HEK293 (cell line): ENCODE measurements around the gene SYTL3.
"Not testable (repeated sequence)": the region's sequence is repeated elsewhere in the genome, so short reads cannot be mapped to it uniquely, and the experiment has no call there.

Experiments
- CTCF ChIA-PET: fragments of 350-600 bp; formaldehyde crosslinking; extraction: SDS; loops from one replicate; lab custom pipeline; 2021; ENCODE audit warnings: antibody characterized with exemption; lab: Yijun Ruan, JAX
- POLR2A ChIA-PET: fragments of 300-600 bp; formaldehyde crosslinking; extraction: SDS; loops from one replicate; lab custom pipeline; 2020; ENCODE audit warnings: antibody characterized with exemption, inconsistent platforms; lab: Yijun Ruan, JAX
- H3K27ac ChIP-seq: fragments of 200-500 bp; sonication (Bioruptor generic); 2 replicates; pipeline ENCODE4 v1.5.1; 2014; ENCODE audit warnings: low read depth, low read length, control low read depth, inconsistent platforms; ENCODE audit errors: extremely low read depth
- H3K36me3 ChIP-seq, 2 experiments: fragments of 200-500 bp in 1 of 2; sonication (Bioruptor generic) in 1 of 2; 1 replicate in 1 of 2; 2 replicates in 1 of 2; pipeline ENCODE4 v1.5.1; 2014 to 2017; ENCODE audit warnings: inconsistent platforms in 2 of 2, low read length in 2 of 2; ENCODE audit not compliant: control insufficient read depth in 2 of 2, insufficient read depth in 1 of 2
- H3K4me1 ChIP-seq: fragments of 200-500 bp; sonication (Bioruptor generic); 2 replicates; pipeline ENCODE4 v1.5.1; 2014; ENCODE audit warnings: mild to moderate bottlenecking, low read length, inconsistent platforms; ENCODE audit not compliant: control insufficient read depth, insufficient read depth
- H3K4me3 ChIP-seq: 2 replicates; pipeline ENCODE4 v1.5.1; 2011; ENCODE audit warnings: low read depth, mild to moderate bottlenecking, control low read depth, low read length, moderate library complexity
- H3K9me3 ChIP-seq: fragments of 200-500 bp; sonication (Bioruptor generic); 2 replicates; pipeline ENCODE4 v1.5.1; 2014; ENCODE audit warnings: low read depth, low read length, inconsistent platforms; ENCODE audit not compliant: control insufficient read depth, insufficient read depth
- BCL11B ChIP-seq: fragments of 450-650 bp; formaldehyde crosslinking; IDR thresholded peaks from 2 replicates; pipeline ENCODE4 v1.5.1; 2016; ENCODE audit warnings: low read depth, missing biosample characterization, missing genetic modification characterization
- BCL6B ChIP-seq: fragments of 450-650 bp; formaldehyde crosslinking; IDR thresholded peaks from 2 replicates; pipeline ENCODE4 v1.5.1; 2017; ENCODE audit warnings: missing biosample characterization, missing genetic modification characterization
- EGR2 ChIP-seq: fragments of 450-650 bp; formaldehyde crosslinking; IDR thresholded peaks from 2 replicates; pipeline ENCODE4 v1.5.1; 2016; ENCODE audit warnings: low read depth, missing biosample characterization, missing genetic modification characterization
- KLF1 ChIP-seq: fragments of 450-650 bp; formaldehyde crosslinking; IDR thresholded peaks from 2 replicates; pipeline ENCODE4 v1.5.1; 2016; ENCODE audit warnings: missing biosample characterization, missing genetic modification characterization
- KLF7 ChIP-seq: fragments of 450-650 bp; formaldehyde crosslinking; IDR thresholded peaks from 2 replicates; pipeline ENCODE4 v1.5.1; 2016; ENCODE audit warnings: missing biosample characterization, missing genetic modification characterization, borderline replicate concordance
- MZF1 ChIP-seq: fragments of 450-650 bp; formaldehyde crosslinking; IDR thresholded peaks from 2 replicates; pipeline ENCODE4 v1.5.1; 2017; ENCODE audit warnings: missing biosample characterization, missing genetic modification characterization, borderline replicate concordance
- OVOL3 ChIP-seq: fragments of 450-650 bp; formaldehyde crosslinking; IDR thresholded peaks from 2 replicates; pipeline ENCODE4 v1.5.1; 2016; ENCODE audit warnings: missing biosample characterization, missing genetic modification characterization
- PRDM1 ChIP-seq: fragments of 450-650 bp; formaldehyde crosslinking; IDR thresholded peaks from 2 replicates; pipeline ENCODE4; 2016; ENCODE audit warnings: missing biosample characterization, missing genetic modification characterization
- TRIM28 ChIP-seq: IDR thresholded peaks from 2 replicates; pipeline ENCODE4 v1.6.1; 2011; ENCODE audit warnings: low read length, control low read depth, borderline replicate concordance
- ZBTB8A ChIP-seq: fragments of 450-650 bp; formaldehyde crosslinking; IDR thresholded peaks from 2 replicates; pipeline ENCODE4 v1.5.1; 2016; ENCODE audit warnings: missing biosample characterization, missing genetic modification characterization
- ZFHX2 ChIP-seq: fragments of 450-650 bp; formaldehyde crosslinking; conservative IDR thresholded peaks from 2 replicates; pipeline ENCODE4 v1.5.1; 2016; ENCODE audit warnings: missing biosample characterization, missing genetic modification characterization
- ZFP69B ChIP-seq: fragments of 450-650 bp; formaldehyde crosslinking; IDR thresholded peaks from 2 replicates; pipeline ENCODE4 v1.5.1; 2016; ENCODE audit warnings: missing biosample characterization, missing genetic modification characterization
- ZNF132 ChIP-seq: fragments of 450-650 bp; formaldehyde crosslinking; IDR thresholded peaks from 2 replicates; pipeline ENCODE4 v1.5.1; 2017; ENCODE audit warnings: missing biosample characterization, missing genetic modification characterization, borderline replicate concordance
- ZNF138 ChIP-seq: fragments of 450-650 bp; formaldehyde crosslinking; IDR thresholded peaks from 2 replicates; pipeline ENCODE4 v1.5.1; 2016; ENCODE audit warnings: missing biosample characterization, missing genetic modification characterization, borderline replicate concordance
- ZNF239 ChIP-seq: fragments of 450-650 bp; formaldehyde crosslinking; IDR thresholded peaks from 2 replicates; pipeline ENCODE4 v1.5.1; 2016; ENCODE audit warnings: missing biosample characterization, missing genetic modification characterization
- ZNF266 ChIP-seq: fragments of 450-650 bp; formaldehyde crosslinking; IDR thresholded peaks from 2 replicates; pipeline ENCODE4 v1.5.1; 2016; ENCODE audit warnings: missing biosample characterization, missing genetic modification characterization, low read depth
- ZNF610 ChIP-seq: fragments of 450-650 bp; formaldehyde crosslinking; IDR thresholded peaks from 2 replicates; pipeline ENCODE4 v1.5.1; 2016; ENCODE audit warnings: missing biosample characterization, missing genetic modification characterization, borderline replicate concordance
- ZNF654 ChIP-seq: fragments of 450-650 bp; formaldehyde crosslinking; IDR thresholded peaks from 2 replicates; pipeline ENCODE4 v1.5.1; 2016; ENCODE audit warnings: low read depth, missing biosample characterization, missing genetic modification characterization
- ZNF692 ChIP-seq: fragments of 450-650 bp; formaldehyde crosslinking; IDR thresholded peaks from 2 replicates; pipeline ENCODE4 v1.5.1; 2016; ENCODE audit warnings: missing biosample characterization, missing genetic modification characterization
- ZNF843 ChIP-seq: fragments of 450-650 bp; formaldehyde crosslinking; IDR thresholded peaks from 2 replicates; pipeline ENCODE4 v1.5.1; 2016; ENCODE audit warnings: missing biosample characterization, missing genetic modification characterization
- TF ChIP-seq, protein P1 (sequence below): fragments of 450-650 bp; formaldehyde crosslinking; IDR thresholded peaks from 2 replicates; pipeline ENCODE4 v1.5.1; 2016; ENCODE audit warnings: missing biosample characterization, missing genetic modification characterization

SYTL3 gene

DNA sequence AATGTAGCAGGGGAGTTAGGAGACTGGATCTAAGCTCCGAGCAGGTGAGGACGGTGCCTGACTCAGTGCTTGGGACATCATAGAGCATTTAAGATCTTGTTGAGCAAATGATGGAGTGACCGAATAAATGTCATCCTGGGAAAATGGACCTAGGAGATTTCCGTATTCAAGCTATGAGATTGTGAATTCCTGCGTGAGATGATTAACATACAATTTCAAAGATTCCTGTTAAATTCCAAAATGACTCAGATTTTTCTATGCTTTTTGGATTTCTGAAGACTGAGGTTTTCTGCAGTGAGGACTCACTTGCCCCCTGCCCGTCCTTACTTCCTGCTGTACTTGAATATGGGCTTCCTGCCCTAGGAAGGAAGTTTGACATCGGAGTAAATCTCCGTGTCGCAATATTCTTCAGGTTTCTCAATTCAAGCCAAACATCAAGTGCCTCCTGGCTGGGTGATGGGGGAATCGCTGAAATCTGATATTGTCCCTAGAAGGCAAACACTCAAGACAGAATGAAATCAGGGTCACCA, 5.2 kb downstream of the SYTL3 start:
- CTCF ChIA-PET = interaction anchor here (0.6 to 1.2 kb wide), 3 partner anchors 18 to 463 kb away, joined by 4 to 6 read pairs (median 6); no protein-coding TSS in a partner anchor
- no peak overlapping the region for H3K4me3 ChIP-seq
- no peaks in the 10 kb centered on the region for H3K4me1 ChIP-seq
- no peaks in the 10 kb centered on the region for H3K36me3 ChIP-seq
- no peak overlapping the region for H3K27ac ChIP-seq
- peak; percentile 28 for TF ChIP-seq TRIM28
- TF ChIP-seq ZNF610 (tag by site-specific recombination) = no peak
- no peak for TF ChIP-seq ZNF266
- no peak for TF ChIP-seq KLF1 (tag by site-specific recombination)
- TF ChIP-seq ZNF138 (tag by site-specific recombination) = no peak
- TF ChIP-seq, all 188 proteins: peak for 1
- no peaks in the 10 kb centered on the region for H3K9me3 ChIP-seq
- POLR2A ChIA-PET = no interaction called here

GRCh38 chr6:158655569-158656450, 6.0 kb downstream of the SYTL3 start:
- Histone ChIP-seq H3K4me3 (no peak overlapping the region), H3K36me3 (no peaks in the 10 kb centered on the region), H3K4me1 (no peaks in the 10 kb centered on the region), H3K9me3 (no peaks in the 10 kb centered on the region), H3K27ac (no peak overlapping the region)
- peak; percentile 63; the same call in 1 of the 2 replicates for TF ChIP-seq EGR2 (tag by site-specific recombination)
- TF ChIP-seq ZFHX2 (tag by site-specific recombination) = peak; percentile 60
- TF ChIP-seq ZNF239 (tag by site-specific recombination) = no peak
- ChIA-PET POLR2A (no interaction called here), CTCF (interaction anchor here (0.5 to 1.0 kb wide), 4 partner anchors 437 to 463 kb away, joined by 3 to 6 read pairs (median 4); no protein-coding TSS in a partner anchor)

DNA sequence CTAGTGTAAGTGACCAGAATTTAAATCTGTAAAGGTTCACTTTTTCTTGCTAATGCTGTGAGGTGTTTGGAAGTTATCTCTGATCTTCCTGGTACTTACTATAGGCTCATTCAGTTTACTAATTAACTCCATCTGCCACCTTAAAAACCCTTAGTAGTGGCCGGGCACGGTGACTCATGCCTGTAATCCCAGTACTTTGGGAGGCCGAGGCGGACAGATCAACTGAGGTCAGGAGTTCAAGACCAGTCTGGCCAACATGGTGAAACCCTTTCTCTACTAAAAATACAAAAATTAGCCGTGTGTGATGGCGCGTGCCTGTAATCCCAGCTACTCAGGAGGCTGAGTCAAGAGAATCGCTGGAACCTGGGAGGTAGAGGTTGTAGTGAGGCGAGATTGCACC, 7.1 kb downstream of the SYTL3 start:
- H3K27ac ChIP-seq, H3K36me3 ChIP-seq, H3K9me3 ChIP-seq, POLR2A ChIA-PET, H3K4me1 ChIP-seq, H3K4me3 ChIP-seq: not testable (repeated sequence)
- CTCF ChIA-PET = interaction anchor here (8.1 kb wide), 1 partner anchor 34 kb away, joined by 75 read pairs; no protein-coding TSS in a partner anchor

DNA sequence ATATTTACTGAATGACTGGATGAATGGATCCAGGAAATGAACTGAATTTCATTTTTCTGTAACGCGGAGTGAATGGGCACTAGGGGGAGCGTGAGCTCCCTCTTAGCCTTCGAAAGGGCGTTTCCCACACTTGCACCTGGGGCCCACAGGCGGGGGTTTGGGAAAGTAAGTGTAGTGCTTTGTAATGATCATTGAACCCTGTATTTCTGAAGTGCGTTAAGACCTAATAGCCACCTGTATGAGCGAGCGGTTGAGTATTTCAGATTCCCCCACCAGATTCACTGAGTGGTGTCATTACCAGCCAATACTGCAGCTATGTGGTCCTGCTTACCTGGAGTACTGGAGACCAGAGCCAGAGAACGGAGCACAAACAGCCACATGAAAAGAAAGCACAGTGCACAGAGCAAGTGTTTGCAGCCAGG, 10.5 kb downstream of the SYTL3 start:
- ChIA-PET CTCF (interaction anchor here (0.6 to 8.1 kb wide), 21 partner anchors 9 to 475 kb away, joined by 3 to 75 read pairs (median 4); partner anchors contain the start of genes DYNLT1 and SYTL3), POLR2A (interaction anchor here (2.4 kb wide), 1 partner anchor 16 kb away, joined by 7 read pairs; the partner anchor contains the start of gene DYNLT1)
- no peak overlapping the region for H3K4me3 ChIP-seq
- no peak overlapping the region for H3K27ac ChIP-seq
- TF ChIP-seq ZNF132 (tag by site-specific recombination) (no peak), OVOL3 (tag by site-specific recombination) (no peak), KLF7 (tag by site-specific recombination) (peak; percentile 49; the same call in 1 of the 2 replicates), ZNF692 (peak; percentile 78), PRDM1 (tag by site-specific recombination) (peak; percentile 45; the same call in 1 of the 2 replicates), BCL11B (tag by site-specific recombination) (no peak), MZF1 (tag by site-specific recombination) (no peak), ZFP69B (tag by site-specific recombination) (peak; percentile 79; the same call in 1 of the 2 replicates), KLF1 (tag by site-specific recombination) (0 out of 2 replicates have a peak, but pooled peaks have one; percentile 29), ZBTB8A (tag by site-specific recombination) (peak; percentile 79), ZNF843 (tag by site-specific recombination) (no peak), BCL6B (tag by site-specific recombination) (no peak), ZNF654 (tag by site-specific recombination) (peak; percentile 45)
- TF ChIP-seq, protein P1, sequence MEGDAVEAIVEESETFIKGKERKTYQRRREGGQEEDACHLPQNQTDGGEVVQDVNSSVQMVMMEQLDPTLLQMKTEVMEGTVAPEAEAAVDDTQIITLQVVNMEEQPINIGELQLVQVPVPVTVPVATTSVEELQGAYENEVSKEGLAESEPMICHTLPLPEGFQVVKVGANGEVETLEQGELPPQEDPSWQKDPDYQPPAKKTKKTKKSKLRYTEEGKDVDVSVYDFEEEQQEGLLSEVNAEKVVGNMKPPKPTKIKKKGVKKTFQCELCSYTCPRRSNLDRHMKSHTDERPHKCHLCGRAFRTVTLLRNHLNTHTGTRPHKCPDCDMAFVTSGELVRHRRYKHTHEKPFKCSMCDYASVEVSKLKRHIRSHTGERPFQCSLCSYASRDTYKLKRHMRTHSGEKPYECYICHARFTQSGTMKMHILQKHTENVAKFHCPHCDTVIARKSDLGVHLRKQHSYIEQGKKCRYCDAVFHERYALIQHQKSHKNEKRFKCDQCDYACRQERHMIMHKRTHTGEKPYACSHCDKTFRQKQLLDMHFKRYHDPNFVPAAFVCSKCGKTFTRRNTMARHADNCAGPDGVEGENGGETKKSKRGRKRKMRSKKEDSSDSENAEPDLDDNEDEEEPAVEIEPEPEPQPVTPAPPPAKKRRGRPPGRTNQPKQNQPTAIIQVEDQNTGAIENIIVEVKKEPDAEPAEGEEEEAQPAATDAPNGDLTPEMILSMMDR (tag by site-specific recombination) = 0 out of 2 replicates have a peak, but pooled peaks have one; percentile 45
- no peaks in the 10 kb centered on the region for H3K4me1 ChIP-seq
- no peaks in the 10 kb centered on the region for H3K36me3 ChIP-seq
- no peaks in the 10 kb centered on the region for H3K9me3 ChIP-seq
